IMR-90 (cell line): ENCODE data around the gene DCUN1D3. TPM values are rescaled to one million over a fixed set of nuclear protein-coding genes. Genes with fewer than 3 reads are reported as not detected.
A peak's percentile ranks its signal among the peaks of the same experiment; 100 is the strongest.

Source experiments
- ATAC-seq: fragments of 200-7000 bp; cut with Tn5 transposase; 2 replicates; pipeline ENCODE4 v1.9.1; 2020; ENCODE audit warnings: low read depth, mild to moderate bottlenecking, moderate library complexity
- BruUV-seq: library from RNA; stranded (reverse); fragments of 400-500 nt; replicated peaks from 2 replicates; lab custom pipeline; 2021; lab: Mats Ljungman, UMichigan
- CTCF ChIA-PET: fragments of 300-600 bp; formaldehyde crosslinking; extraction: SDS; loops from one replicate; lab custom pipeline; 2021; ENCODE audit warnings: antibody characterized with exemption; lab: Yijun Ruan, JAX
- POLR2A ChIA-PET: fragments of 300-600 bp; sonication (Branson Sonifier 250); formaldehyde crosslinking; loops from one replicate; lab custom pipeline; 2022; ENCODE audit warnings: antibody characterized with exemption; ENCODE audit not compliant: unreplicated experiment; lab: Charles Lee
- DNase-seq: peaks from one replicate; pipeline ENCODE4 v3.0.0; 2013
- H2AFZ ChIP-seq: replicated peaks from 2 replicates; pipeline ENCODE3; 2013; ENCODE audit warnings: low read length, mild to moderate bottlenecking; ENCODE audit not compliant: poor library complexity
- H2AK5ac ChIP-seq: 2 replicates; pipeline ENCODE4 v1.6.1; 2013; ENCODE audit warnings: low read depth, low read length, inconsistent platforms
- H2AK9ac ChIP-seq: replicated peaks from 2 replicates; pipeline ENCODE3; 2013; ENCODE audit warnings: mild to moderate bottlenecking, low read depth, low read length, moderate library complexity; ENCODE audit not compliant: poor library complexity
- H2BK120ac ChIP-seq: 2 replicates; pipeline ENCODE4 v1.6.1; 2013; ENCODE audit warnings: low read depth, low read length, inconsistent platforms
- H2BK15ac ChIP-seq: 3 replicates; pipeline ENCODE4 v1.6.1; 2013; ENCODE audit warnings: low read depth, low read length, inconsistent platforms
- H2BK20ac ChIP-seq: 2 replicates; pipeline ENCODE4 v1.6.1; 2013; ENCODE audit warnings: low read depth, mild to moderate bottlenecking, inconsistent platforms, low read length, moderate library complexity
- H2BK5ac ChIP-seq: 2 replicates; pipeline ENCODE4 v1.6.1; 2013; ENCODE audit warnings: mild to moderate bottlenecking, low read depth, low read length, inconsistent platforms; ENCODE audit not compliant: poor library complexity, severe bottlenecking
- H3K14ac ChIP-seq: replicated peaks from 2 replicates; pipeline ENCODE4 v1.6.1; 2013; ENCODE audit warnings: low read depth, low read length, inconsistent platforms
- H3K18ac ChIP-seq: 2 replicates; pipeline ENCODE4 v1.6.1; 2013; ENCODE audit warnings: low read depth, low read length, control low read depth
- H3K23ac ChIP-seq: 2 replicates; pipeline ENCODE4 v1.6.1; 2013; ENCODE audit warnings: low read depth, low read length, inconsistent platforms
- H3K27ac ChIP-seq: 2 replicates; pipeline ENCODE4 v1.5.1; 2013; ENCODE audit warnings: mild to moderate bottlenecking, control low read depth, low read length; ENCODE audit not compliant: insufficient read depth
- H3K27me3 ChIP-seq: 2 replicates; pipeline ENCODE4 v1.6.1; 2013; ENCODE audit warnings: low read length; ENCODE audit not compliant: control insufficient read depth, insufficient read depth
- H3K36me3 ChIP-seq: 2 replicates; pipeline ENCODE4 v1.6.1; 2013; ENCODE audit warnings: low read length, mixed read lengths; ENCODE audit not compliant: control insufficient read depth, insufficient read depth
- H3K4ac ChIP-seq: 2 replicates; pipeline ENCODE4 v1.6.1; 2013; ENCODE audit warnings: low read depth, low read length, inconsistent platforms
- H3K4me1 ChIP-seq: 2 replicates; pipeline ENCODE4 v1.6.1; 2013; ENCODE audit warnings: low read length, mixed read lengths; ENCODE audit not compliant: control insufficient read depth, insufficient read depth
- H3K4me2 ChIP-seq: 2 replicates; pipeline ENCODE4 v1.6.1; 2013; ENCODE audit warnings: low read depth, mild to moderate bottlenecking, control low read depth, low read length, moderate library complexity
- H3K4me3 ChIP-seq: 2 replicates; pipeline ENCODE4 v1.5.1; 2013; ENCODE audit warnings: low read depth, mild to moderate bottlenecking, control low read depth, low read length, moderate library complexity; ENCODE audit not compliant: insufficient read depth
- H3K56ac ChIP-seq: 2 replicates; pipeline ENCODE4 v1.6.1; 2013; ENCODE audit warnings: low read length, inconsistent platforms; ENCODE audit not compliant: insufficient read depth; ENCODE audit errors: extremely low read depth
- H3K79me1 ChIP-seq, 2 experiments: 2 replicates each; pipeline ENCODE4 v1.6.1; 2013; ENCODE audit warnings: low read length in 2 of 2, inconsistent platforms in 1 of 2, low read depth in 1 of 2
- H3K9ac ChIP-seq: 2 replicates; pipeline ENCODE4 v1.6.1; 2013; ENCODE audit warnings: low read depth, low read length, control low read depth
- H3K9me1 ChIP-seq: 2 replicates; pipeline ENCODE4 v1.6.1; 2013; ENCODE audit warnings: low read length, inconsistent platforms; ENCODE audit not compliant: insufficient read depth
- H3K9me3 ChIP-seq: 2 replicates; pipeline ENCODE4 v1.6.1; 2013; ENCODE audit warnings: low read length; ENCODE audit not compliant: control insufficient read depth, insufficient read depth
- H4K20me1 ChIP-seq: 2 replicates; pipeline ENCODE4 v1.6.1; 2013; ENCODE audit warnings: low read length, inconsistent platforms; ENCODE audit not compliant: insufficient read depth
- H4K5ac ChIP-seq: 2 replicates; pipeline ENCODE4 v1.6.1; 2013; ENCODE audit warnings: mild to moderate bottlenecking, low read depth, low read length, control low read depth
- H4K8ac ChIP-seq, 2 experiments: 2 replicates each; pipeline ENCODE4 v1.6.1; 2013; ENCODE audit warnings: low read depth in 2 of 2, low read length in 2 of 2, control low read depth in 1 of 2, inconsistent platforms in 1 of 2
- H4K91ac ChIP-seq: 2 replicates; pipeline ENCODE4 v1.6.1; 2013; ENCODE audit warnings: low read depth, low read length, inconsistent platforms; ENCODE audit not compliant: insufficient read depth
- MAZ ChIP-seq: IDR thresholded peaks from 2 replicates; pipeline ENCODE4 v1.6.1; 2012; ENCODE audit warnings: low read depth, mild to moderate bottlenecking, low read length, improper control_type of control experiment, moderate library complexity, borderline replicate concordance
- POLR2A ChIP-seq: IDR thresholded peaks from 2 replicates; pipeline ENCODE4 v1.6.1; 2012; ENCODE audit warnings: mild to moderate bottlenecking, low read depth, low read length
- WGBS, 2 experiments: methylation state at CpG; one replicate each; pipeline versions ENCODE4 v1.1.5 to v1.1.7; 2013; ENCODE audit warnings: missing lambda C conversion rate in 2 of 2; ENCODE audit not compliant: insufficient read length in 1 of 2; ENCODE audit errors: extremely low coverage in 2 of 2; 5-methylcytosine and 5-hydroxymethylcytosine counted together
- dilution Hi-C: fragments of 300-500 bp; cut with HindIII; formaldehyde crosslinking; loops from one replicate; pipeline ENCODE4 v1.14.3; 2018; ENCODE audit warnings: low sequenced_read_pairs; ENCODE audit not compliant: unreplicated experiment
- in situ Hi-C: fragments of 300-500 bp; cut with MboI; formaldehyde crosslinking; loops from 3 replicates; pipeline ENCODE4 v1.14.3; 2019; ENCODE audit warnings: low sequenced_read_pairs, inconsistent platforms, mixed read lengths
- intact Hi-C: fragments of 100-400 bp; cut with micrococcal nuclease; formaldehyde crosslinking; loops from 2 replicates; pipeline ENCODE4 v1.10.0; 2022
- polyA plus RNA-seq, 3 experiments: library from polyadenylated mRNA; depleted of rRNA; stranded (reverse); fragments of >200 nt; gene quantifications; 2 replicates each; pipeline ENCODE4 v1.2.3, GENCODE V29; 2012; ENCODE audit warnings: low replicate concordance in 1 of 3
- total RNA-seq: library from RNA; depleted of rRNA; stranded (reverse); fragments of >200 nt; gene quantifications from 2 replicates; pipeline ENCODE4 v1.2.3, GENCODE V29; 2012

Gene DCUN1D3
- total and polyA plus RNA-seq, 2 of the 4 experiments (the other 2 are of a cell fraction): 8.1 to 42.3 TPM

DNA sequence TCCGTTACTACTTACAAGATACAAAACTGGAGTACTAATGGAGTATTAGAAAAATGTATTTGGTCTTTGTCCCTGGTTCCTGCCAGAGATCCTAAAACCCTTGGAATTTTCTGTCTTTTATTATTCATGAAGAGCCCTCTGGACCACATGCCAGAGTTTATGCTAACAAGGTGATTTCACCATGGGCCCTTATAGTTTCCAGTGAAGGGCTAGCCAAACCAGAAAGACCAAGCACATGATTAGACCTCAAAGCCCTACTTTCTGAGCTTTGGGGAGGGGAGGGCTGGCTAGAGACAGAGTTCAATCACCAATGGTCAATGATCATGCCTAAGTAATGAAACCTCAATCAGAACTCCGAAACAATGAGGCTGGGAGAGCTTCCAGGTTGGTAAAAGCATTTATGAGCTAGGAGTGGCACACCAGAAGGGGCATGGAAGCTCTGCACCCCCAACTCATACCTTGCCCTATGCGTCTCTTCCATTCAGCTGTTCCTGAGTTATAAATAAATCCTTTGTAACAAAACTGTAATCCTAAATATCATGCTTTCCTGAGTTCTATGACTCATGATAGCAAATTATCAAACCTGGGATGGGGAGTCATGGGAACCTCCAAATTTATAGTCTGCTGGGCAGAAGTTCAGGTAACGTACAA, 10.4 kb downstream of the DCUN1D3 start:
- no peak overlapping the region for H3K4ac ChIP-seq
- TF ChIP-seq POLR2A (peak; percentile 23; the same call in 1 of the 2 replicates), MAZ (no peak)
- no peak overlapping the region for H2AFZ ChIP-seq
- H3K14ac ChIP-seq: no peak overlapping the region
- H3K27ac ChIP-seq: no peak overlapping the region
- no peak overlapping the region for H3K4me2 ChIP-seq
- H3K23ac ChIP-seq: no peak overlapping the region
- H4K8ac ChIP-seq: no peak overlapping the region
- WGBS, 2 experiments: no CpG with 5 or more reads among the region's 4 CpGs
- 0 out of 2 replicates have a peak, but pooled peaks cover 1% of the 10 kb centered on the region for H3K4me1 ChIP-seq
- H3K9me3 ChIP-seq: no peaks in the 10 kb centered on the region
- in situ Hi-C loops: no loop called here
- intact Hi-C loops: no loop called here
- no peak for DNase-seq
- H2AK5ac ChIP-seq: no peak overlapping the region
- H2AK9ac ChIP-seq: no peak overlapping the region
- H3K9me1 ChIP-seq: peaks cover 17% of the 10 kb centered on the region
- ChIA-PET CTCF (no interaction called here), POLR2A (no interaction called here)
- no peak for ATAC-seq
- no peak overlapping the region for H3K56ac ChIP-seq
- no peak overlapping the region for H2BK120ac ChIP-seq
- H2BK20ac ChIP-seq: no peak overlapping the region
- no peak overlapping the region for H4K5ac ChIP-seq
- H3K4me3 ChIP-seq: no peak overlapping the region
- H3K27me3 ChIP-seq: no peaks in the 10 kb centered on the region
- H2BK15ac ChIP-seq: no peak overlapping the region
- H3K36me3 ChIP-seq: peaks cover 21% of the 10 kb centered on the region
- H2BK5ac ChIP-seq: no peak overlapping the region
- no peak overlapping the region for H3K18ac ChIP-seq
- BruUV-seq: no TSS peak
- no peak overlapping the region for H3K9ac ChIP-seq
- dilution Hi-C loops: no loop called here
- H3K79me1 ChIP-seq: peaks cover 15 to 81% of the 10 kb centered on the region in 2 experiments
- H4K91ac ChIP-seq: no peak overlapping the region
- peaks cover 56% of the 10 kb centered on the region for H4K20me1 ChIP-seq
